COR-L47 (cell line): Measurements from ENCODE around the gene DNAJB8.

ENCODE experiments used
- DNase-seq: peaks from one replicate; lab custom pipeline; 2025; lab: John Stamatoyannopoulos, UW

Gene DNAJB8

GRCh38 chr3:128466840-128467541 lies at the start of gene DNAJB8:
DNAJB8 (minus strand) TSS chr3:128466890; CDS start chr3:128463245, 3,645 bp downstream.
- DNase-seq = no peak

- no peak for DNase-seq
Measured at GRCh38 chr3:128515967-128516366, 49.3 kb upstream of the DNAJB8 start.

GRCh38 chr3:128508852-128509251 lies 42.2 kb upstream of the DNAJB8 start:
- no peak for DNase-seq

DNA sequence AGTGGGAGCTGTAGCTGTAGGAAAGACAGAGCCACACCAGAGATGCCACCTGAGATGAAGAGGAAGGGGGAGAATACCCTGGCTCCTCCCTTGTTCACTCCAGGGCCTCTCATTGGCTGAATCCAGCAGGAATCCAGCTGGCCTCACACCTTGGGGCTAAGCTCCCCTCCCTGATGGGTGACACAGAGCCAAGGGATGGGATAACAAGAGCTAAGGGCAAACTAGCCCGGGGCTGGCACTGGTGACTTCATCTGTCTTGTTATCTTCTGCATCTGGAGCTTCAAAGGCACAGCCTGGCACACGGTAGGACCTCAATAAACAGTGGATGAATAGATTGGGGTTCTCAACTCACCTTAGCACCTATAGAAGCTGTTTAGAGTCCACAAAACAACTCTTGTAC lies 40.1 kb upstream of the DNAJB8 start:
- no peak for DNase-seq

- DNase-seq = no peak
Measured at GRCh38 chr3:128505771-128506170, 39.1 kb upstream of the DNAJB8 start.

DNA sequence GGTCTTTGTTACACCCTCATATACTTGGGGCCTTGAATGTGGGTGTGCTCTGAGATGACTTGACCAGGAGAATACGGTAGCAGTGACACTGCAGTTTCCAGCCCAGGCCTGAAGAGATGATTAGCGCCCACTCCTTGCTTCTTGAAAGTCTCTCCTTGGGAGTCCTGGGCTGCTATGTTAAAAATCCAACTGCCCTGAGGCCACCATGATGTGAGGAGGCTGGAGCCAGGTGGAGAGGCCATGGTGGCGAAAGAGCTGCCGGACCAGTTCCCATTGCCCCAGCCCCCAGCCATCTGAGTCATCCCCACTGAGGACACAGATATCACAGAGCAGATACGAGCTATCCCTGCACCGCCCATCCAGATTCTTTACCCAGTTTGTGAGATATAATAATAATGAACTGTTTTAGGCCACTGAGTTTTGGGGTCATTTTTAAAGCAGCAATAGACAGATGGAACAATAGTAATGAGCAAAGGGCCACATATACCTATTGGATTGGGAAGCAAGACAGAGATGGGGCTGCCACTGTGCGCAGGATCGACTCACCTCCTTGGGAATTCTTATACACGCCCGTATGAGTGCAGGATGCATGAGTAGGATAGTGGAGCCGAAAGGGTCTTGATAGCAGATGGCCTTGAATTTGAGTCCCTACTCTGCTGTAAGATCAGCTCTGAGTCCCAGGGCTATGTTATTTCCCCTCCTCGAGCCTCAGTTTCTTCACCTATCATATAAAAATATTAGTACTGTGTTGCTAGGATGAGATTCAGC lies 38.5 kb upstream of the DNAJB8 start:
- no peak for DNase-seq

DNA sequence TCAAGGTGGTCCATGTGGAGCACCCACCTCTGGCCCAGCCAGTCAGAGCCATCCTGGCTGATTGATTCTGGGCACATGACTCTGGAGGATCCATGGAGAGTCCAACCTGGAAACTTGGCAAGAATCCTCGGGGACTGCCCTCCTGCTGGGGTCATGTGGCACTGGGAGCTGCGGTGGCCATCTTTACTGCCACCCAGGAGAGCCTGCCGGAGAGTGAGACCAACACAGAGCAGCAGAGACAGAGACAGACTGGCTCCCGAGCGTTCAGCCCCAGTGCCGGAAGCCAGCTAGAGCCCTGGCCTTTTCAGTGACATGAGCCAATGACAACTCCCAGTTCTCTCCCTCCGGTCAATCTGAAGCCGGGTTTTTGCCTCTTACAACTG lies 37.8 kb upstream of the DNAJB8 start:
- DNase-seq = peak; percentile 22

GRCh38 chr3:128503751-128504532 lies 37.3 kb upstream of the DNAJB8 start:
- DNase-seq = no peak

DNA sequence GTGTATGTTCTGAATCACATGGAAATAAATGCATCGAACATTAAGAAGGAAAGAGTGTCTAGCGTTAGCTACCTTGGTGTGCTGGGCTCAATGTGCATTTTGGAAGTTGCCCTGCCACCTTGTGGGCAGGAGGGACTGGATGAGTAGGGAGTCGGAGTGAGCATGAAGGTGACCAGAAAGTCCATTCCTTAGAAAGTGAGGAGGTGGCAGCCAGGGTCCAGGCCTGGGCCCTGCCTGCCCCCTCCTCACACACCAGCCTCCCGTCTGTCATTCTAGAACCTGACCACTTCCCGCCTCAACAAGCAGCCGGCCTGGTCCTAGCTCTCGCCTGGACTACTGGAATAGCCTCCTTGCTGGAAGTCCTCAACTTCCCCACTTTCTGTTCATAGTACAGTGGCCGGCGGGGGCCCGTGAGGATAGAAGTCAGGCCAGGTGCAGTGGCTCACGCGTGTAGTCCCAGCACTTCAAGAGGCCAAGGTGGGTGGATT lies 36.5 kb upstream of the DNAJB8 start:
- no peak for DNase-seq

- no peak for DNase-seq
Measured at GRCh38 chr3:128502712-128503111, 36.0 kb upstream of the DNAJB8 start.

- no peak for DNase-seq
Measured at GRCh38 chr3:128501431-128501830, 34.7 kb upstream of the DNAJB8 start.

DNA sequence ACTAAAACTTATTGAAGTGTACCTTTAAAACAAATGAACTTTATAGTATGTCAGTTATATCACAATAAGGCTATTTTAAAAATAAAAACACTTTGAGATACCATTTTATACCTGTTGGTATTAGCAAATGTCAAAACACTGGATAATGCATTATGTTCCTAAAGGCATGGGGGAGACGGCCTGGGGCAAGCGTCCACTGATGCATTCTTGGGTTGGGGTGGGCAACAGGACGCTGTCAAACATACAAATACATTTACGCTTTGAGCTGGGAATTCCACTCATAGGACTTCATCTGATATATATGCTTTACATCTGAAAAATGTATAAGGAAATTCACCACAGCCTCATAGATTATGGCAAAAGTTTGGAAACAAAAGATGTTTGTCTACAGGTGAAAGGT lies 33.9 kb upstream of the DNAJB8 start:
- no peak for DNase-seq

- DNase-seq = no peak
Measured at GRCh38 chr3:128499724-128500275, 33.1 kb upstream of the DNAJB8 start.

DNA sequence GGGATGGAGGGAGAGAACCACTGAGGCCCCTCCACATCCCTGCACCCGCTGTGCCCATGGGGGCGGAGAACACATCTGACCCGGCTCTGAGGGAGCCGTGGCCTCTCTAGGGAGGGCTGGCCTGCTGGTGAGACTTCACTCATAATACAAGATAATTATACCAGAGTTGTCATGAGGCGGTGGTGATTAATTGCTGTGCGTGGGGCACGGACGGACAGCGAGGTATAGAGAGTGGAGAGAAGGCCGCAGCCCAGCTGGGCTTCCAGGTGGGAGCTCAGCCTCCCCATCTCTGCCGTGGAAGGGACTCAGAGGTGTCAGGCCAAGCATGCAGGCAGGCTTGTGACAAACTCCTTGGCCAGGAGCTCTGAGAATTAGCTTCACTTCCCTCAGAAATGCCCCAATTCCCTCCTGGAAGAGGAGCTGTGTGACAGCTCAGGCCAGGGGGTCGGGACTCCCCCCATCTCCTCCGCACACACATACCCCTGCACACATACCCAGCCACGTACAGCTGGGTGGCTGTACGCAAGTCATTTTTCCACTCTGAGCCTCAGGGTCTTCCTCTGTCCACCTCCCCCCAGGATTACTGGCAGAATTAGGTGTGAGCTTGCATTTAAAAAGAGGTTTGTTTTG lies 32.3 kb upstream of the DNAJB8 start:
- DNase-seq = peak; percentile 30

DNA sequence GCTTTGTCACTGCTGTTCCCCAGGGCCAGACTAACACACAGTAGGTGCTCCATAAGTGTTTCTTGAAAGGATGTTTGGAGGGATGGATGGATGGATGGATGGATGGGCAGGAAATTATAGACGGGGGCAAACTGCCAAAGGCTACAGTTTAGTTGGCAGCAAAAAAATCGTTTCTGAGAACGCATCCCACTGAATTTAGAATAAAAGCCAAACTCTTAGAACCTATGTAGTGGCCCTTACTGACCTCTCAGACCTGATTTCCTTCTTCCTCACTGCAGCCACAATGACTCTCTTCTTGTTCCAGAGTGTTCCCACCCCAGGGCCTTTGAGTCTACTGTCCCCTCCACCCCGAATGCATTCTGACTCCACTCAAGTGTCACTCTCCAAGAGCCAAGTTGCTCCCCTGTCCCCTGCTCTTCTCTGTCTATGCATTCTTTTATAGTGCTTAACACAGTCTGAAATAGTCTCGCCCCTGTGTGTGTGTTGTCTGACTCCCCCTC lies 31.5 kb upstream of the DNAJB8 start:
- DNase-seq = no peak

DNA sequence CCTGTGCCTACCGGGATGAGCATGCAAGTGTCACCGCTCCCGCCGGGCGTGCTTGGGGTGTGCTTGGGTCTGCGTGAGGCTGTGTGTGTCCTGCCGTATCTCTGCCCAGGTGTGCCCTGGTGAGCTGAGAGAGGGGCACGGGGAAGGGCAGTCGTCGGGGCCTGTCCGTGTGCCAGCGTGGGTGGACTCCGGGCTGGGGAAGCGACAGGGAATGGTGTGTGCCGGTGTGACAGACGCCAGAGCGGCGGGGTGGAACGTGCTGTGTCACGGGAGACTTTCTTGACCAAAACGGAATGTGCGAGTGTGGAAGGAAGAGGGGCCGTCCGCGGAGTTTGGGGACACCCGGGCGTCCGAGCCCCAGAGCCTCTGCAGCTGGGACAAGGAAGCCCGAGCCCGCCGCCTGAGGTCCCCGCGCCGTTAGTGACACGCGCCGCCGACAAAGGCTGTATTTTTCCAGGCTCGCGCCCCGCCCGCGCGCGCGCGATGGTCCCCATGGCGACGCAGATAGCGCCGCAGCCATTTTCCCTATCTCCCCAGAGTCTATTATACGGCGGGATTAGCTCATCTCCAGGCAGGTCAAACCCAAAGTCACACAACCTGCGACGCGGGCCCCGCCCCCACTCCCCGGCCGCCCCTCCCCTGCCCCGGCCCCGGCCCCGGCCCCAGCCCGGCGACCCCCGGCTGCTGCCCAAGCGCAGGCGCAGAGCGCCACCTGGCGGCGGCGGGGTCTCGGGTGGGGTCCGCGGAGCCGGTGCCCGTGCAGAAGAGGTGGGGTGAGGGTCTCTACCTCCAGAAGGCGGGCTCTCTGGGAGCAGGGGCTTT lies 30.8 kb upstream of the DNAJB8 start:
- DNase-seq = peak; percentile 92

- no peak for DNase-seq
Measured at GRCh38 chr3:128496602-128497304, 30.1 kb upstream of the DNAJB8 start.

GRCh38 chr3:128496019-128496601 lies 29.4 kb upstream of the DNAJB8 start:
- no peak for DNase-seq

DNA sequence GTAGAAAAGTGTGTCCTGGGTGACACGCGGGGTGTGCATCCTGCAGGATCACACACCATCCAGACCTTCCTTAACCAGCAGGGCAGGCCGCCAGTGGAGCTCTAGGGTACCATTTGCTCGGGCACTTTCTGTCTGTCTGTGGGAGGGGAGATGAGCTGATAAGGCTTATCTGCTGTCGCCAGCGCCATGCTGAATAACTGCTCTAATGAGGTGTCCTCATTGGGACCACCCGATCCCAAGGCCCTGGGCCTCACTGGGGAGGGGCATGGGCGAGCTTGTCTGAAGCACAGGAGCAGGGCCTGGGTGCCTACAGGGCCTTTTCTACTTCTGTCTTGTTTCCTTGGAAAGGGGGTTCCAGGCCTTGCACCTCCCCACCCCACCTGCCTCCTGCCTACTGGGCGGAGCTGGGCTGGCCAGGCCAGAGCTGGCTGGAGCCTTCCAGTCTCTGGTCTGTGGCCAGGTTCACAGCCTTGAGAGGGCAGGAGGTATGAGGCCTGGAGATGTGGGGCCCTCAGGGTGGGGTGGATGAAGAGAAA lies 28.8 kb upstream of the DNAJB8 start:
- no peak for DNase-seq

GRCh38 chr3:128494367-128494650 lies 27.6 kb upstream of the DNAJB8 start:
- DNase-seq = no peak
